Prostate gland (tissue), 2 donors: ENCODE data around the gene TBX22.

ENCODE experiments used
- CTCF ChIP-seq, 4 experiments: fragments of 200-600 bp in 2 of 4; fragments of 450-650 bp in 2 of 4; sonication (generic) in 2 of 4; IDR thresholded peaks; 1 replicate in 3 of 4; 2 replicates in 1 of 4; pipeline ENCODE4 v1.5.1; 2016 to 2019; ENCODE audit warnings: antibody characterized with exemption in 4 of 4, mild to moderate bottlenecking in 2 of 4, moderate library complexity in 2 of 4
- POLR2A ChIP-seq: fragments of 450-650 bp; IDR thresholded peaks from one replicate; pipeline ENCODE4 v1.6.1; 2016; ENCODE audit warnings: antibody characterized with exemption, mild to moderate bottlenecking
- POLR2AphosphoS5 ChIP-seq: sonication (generic); formaldehyde crosslinking; IDR thresholded peaks from one replicate; pipeline ENCODE4 v1.6.1; 2017; ENCODE audit warnings: antibody characterized with exemption

- TF ChIP-seq CTCF (IDR thresholded peaks at IDR 0.05) (no peak), POLR2AphosphoS5 (no peak), POLR2A (no peak)
These were observed 11.6 kb downstream of the TBX22 start for GRCh38 chrX:80026116-80026515.
